Activated CD8-positive, alpha-beta T cell treated with anti-CD3 and anti-CD28 coated beads for 36 hours (primary cell): ENCODE results near the gene ATP5MC2. TPM values are rescaled to one million over a fixed set of nuclear protein-coding genes. Genes with fewer than 3 reads are reported as not detected.
A peak's percentile ranks its signal among the peaks of the same experiment; 100 is the strongest.

Experiments
- ATAC-seq: fragments of 200-7000 bp; cut with Tn5 transposase; one replicate; pipeline ENCODE4 v1.10.0; 2021; ENCODE audit warnings: mild to moderate bottlenecking, moderate library complexity
- CTCF ChIA-PET: fragments of 350-600 bp; sonication (Branson Sonifier 250); formaldehyde crosslinking; loops from one replicate; lab custom pipeline; 2021; ENCODE audit warnings: antibody characterized with exemption; lab: Charles Lee
- POLR2A ChIA-PET: fragments of 350-600 bp; sonication (Branson Sonifier 250); formaldehyde crosslinking; loops from one replicate; lab custom pipeline; 2021; ENCODE audit warnings: antibody characterized with exemption; lab: Charles Lee
- DNase-seq: peaks from one replicate; pipeline ENCODE4 v3.0.0-alpha.2; 2020
- H3K27ac Mint-ChIP-seq: one replicate; pipeline ENCODE4 v1.8.0; 2021; ENCODE audit warnings: mild to moderate bottlenecking, mixed read lengths
- H3K27me3 Mint-ChIP-seq: one replicate; pipeline ENCODE4 v1.8.0; 2021; ENCODE audit warnings: mixed read lengths
- H3K36me3 Mint-ChIP-seq: one replicate; pipeline ENCODE4 v1.8.0; 2021; ENCODE audit warnings: low read depth, mixed read lengths
- H3K4me1 Mint-ChIP-seq: one replicate; pipeline ENCODE4 v1.8.0; 2021; ENCODE audit warnings: low read depth, mixed read lengths
- H3K4me3 Mint-ChIP-seq: one replicate; pipeline ENCODE4 v1.8.0; 2021; ENCODE audit warnings: mild to moderate bottlenecking, moderate library complexity, mixed read lengths
- H3K9me3 Mint-ChIP-seq: one replicate; pipeline ENCODE4 v1.8.0; 2021; ENCODE audit warnings: mixed read lengths
- intact Hi-C: fragments of 100-400 bp; cut with micrococcal nuclease; formaldehyde crosslinking; loops from one replicate; pipeline ENCODE4 v1.10.0; 2022
- total RNA-seq, 2 experiments: library from RNA; stranded (reverse); gene quantifications; one replicate each; pipeline ENCODE4 v1.2.3, GENCODE V29; 2021
- TF ChIP-seq, protein P1 (sequence below): fragments of 200-600 bp; IDR thresholded peaks from one replicate; pipeline ENCODE4 v1.8.0; 2022; ENCODE audit warnings: antibody characterized with exemption, mild to moderate bottlenecking

Gene ATP5MC2
- total RNA-seq, 2 experiments from 2014 or later: 365 to 378 TPM

DNA sequence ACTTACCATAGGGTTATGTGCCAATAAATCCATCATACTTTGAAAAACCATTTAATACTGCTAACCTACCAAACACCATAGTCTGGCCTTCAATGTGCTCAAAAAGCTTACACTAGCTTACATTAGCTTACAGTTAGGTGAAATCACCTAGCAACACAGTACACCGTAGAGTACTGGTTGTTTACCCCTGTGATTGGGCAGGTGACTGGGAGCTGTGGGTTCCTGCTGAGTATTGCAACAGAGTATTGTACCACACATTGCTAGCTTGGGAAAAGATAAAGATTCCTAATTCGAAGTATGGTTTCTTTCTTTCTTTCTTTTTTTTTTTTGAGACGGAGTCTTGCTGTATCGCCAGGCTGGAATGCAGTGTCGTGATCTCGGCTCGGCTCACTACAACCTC, 5.6 kb downstream of the ATP5MC2 start:
- DNase-seq: no peak
- H3K27me3 Mint-ChIP-seq: no peaks in the 10 kb centered on the region
- no peak for ATAC-seq
- POLR2A ChIA-PET: interaction anchor here (1.1 to 1.6 kb wide), 2 partner anchors 9 to 127 kb away, joined by 3 read pairs; no protein-coding TSS in a partner anchor
- peaks cover 64% of the 10 kb centered on the region for H3K36me3 Mint-ChIP-seq
- peaks cover 34% of the 10 kb centered on the region for H3K4me1 Mint-ChIP-seq
- H3K9me3 Mint-ChIP-seq: no peaks in the 10 kb centered on the region
- no peak overlapping the region for H3K4me3 Mint-ChIP-seq
- CTCF ChIA-PET: interaction anchor here (1.1 to 4.6 kb wide), 3 partner anchors 76 to 128 kb away, joined by 3 to 23 read pairs (median 4); no protein-coding TSS in a partner anchor
- peak overlapping the region; percentile 42 for H3K27ac Mint-ChIP-seq
- TF ChIP-seq, protein P1, sequence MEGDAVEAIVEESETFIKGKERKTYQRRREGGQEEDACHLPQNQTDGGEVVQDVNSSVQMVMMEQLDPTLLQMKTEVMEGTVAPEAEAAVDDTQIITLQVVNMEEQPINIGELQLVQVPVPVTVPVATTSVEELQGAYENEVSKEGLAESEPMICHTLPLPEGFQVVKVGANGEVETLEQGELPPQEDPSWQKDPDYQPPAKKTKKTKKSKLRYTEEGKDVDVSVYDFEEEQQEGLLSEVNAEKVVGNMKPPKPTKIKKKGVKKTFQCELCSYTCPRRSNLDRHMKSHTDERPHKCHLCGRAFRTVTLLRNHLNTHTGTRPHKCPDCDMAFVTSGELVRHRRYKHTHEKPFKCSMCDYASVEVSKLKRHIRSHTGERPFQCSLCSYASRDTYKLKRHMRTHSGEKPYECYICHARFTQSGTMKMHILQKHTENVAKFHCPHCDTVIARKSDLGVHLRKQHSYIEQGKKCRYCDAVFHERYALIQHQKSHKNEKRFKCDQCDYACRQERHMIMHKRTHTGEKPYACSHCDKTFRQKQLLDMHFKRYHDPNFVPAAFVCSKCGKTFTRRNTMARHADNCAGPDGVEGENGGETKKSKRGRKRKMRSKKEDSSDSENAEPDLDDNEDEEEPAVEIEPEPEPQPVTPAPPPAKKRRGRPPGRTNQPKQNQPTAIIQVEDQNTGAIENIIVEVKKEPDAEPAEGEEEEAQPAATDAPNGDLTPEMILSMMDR: no peak
- intact Hi-C loops: no loop called here

DNA sequence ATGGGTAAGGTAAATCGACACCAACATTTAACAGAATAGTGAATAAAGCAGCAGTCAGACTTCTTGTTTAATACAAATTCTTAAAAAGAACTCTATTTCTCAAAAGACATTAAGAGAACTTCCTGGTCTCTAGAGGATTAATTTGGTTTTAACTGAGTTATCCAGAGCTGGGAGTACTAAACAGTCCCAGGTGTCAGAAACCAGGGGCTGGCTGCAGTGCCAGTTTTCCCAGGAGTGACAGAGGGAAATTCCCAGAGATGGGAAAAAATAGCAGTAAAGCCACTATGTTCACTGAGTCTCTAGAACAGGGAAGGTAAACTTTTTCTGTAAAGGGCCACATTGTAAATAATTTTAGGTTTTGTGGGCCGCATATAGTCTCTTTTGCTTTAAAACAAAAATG, 8.8 kb downstream of the ATP5MC2 start:
- peaks cover 64% of the 10 kb centered on the region for H3K36me3 Mint-ChIP-seq
- H3K4me3 Mint-ChIP-seq: no peak overlapping the region
- ChIA-PET POLR2A (interaction anchor here (0.7 to 1.3 kb wide), 2 partner anchors 10 to 25 kb away, joined by 3 read pairs; no protein-coding TSS in a partner anchor), CTCF (interaction anchor here (1.0 to 3.0 kb wide), 3 partner anchors 8 to 124 kb away, joined by 3 to 7 read pairs (median 5); partner anchors contain the start of gene ATP5MC2)
- H3K27ac Mint-ChIP-seq: peak overlapping the region; percentile 73
- H3K27me3 Mint-ChIP-seq: no peaks in the 10 kb centered on the region
- DNase-seq (no peak), ATAC-seq (no peak)
- TF ChIP-seq, protein P1: no peak
- peaks cover 12% of the 10 kb centered on the region for H3K4me1 Mint-ChIP-seq
- no peaks in the 10 kb centered on the region for H3K9me3 Mint-ChIP-seq
- intact Hi-C loops: no loop called here

DNA sequence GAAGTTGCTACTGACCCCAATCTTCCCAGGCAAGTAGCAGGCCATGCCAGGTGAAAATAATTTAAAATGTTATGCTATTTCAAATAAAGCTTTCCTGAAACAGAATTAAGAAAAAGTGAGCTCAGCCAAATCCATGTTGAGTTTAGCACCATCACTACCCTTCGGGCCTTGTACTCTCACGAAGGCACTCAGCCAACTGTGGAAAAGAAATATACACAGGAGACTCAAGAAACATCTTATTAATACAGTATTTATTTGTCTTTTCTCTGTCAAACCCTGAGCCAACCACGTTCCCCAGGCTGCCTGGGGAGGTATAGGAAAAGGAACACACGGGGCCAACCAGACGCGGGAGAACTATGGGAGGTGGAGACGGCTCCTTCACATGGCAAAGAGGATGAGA, 10.9 kb downstream of the ATP5MC2 start:
- ChIA-PET CTCF (interaction anchor here (0.7 to 3.0 kb wide), 3 partner anchors 11 to 154 kb away, joined by 3 to 7 read pairs (median 3); partner anchors contain the start of gene ATP5MC2), POLR2A (interaction anchor here (0.6 to 1.7 kb wide), 6 partner anchors 9 to 396 kb away, joined by 3 to 5 read pairs (median 3); partner anchors contain the start of gene ATP5MC2)
- DNase-seq (no peak), ATAC-seq (no peak)
- Mint-ChIP-seq H3K4me3 (no peak overlapping the region), H3K36me3 (peaks cover 52% of the 10 kb centered on the region), H3K27me3 (no peaks in the 10 kb centered on the region), H3K27ac (no peak overlapping the region), H3K4me1 (peaks cover 4% of the 10 kb centered on the region), H3K9me3 (no peaks in the 10 kb centered on the region)
- TF ChIP-seq, protein P1: no peak
- intact Hi-C loops: no loop called here

DNA sequence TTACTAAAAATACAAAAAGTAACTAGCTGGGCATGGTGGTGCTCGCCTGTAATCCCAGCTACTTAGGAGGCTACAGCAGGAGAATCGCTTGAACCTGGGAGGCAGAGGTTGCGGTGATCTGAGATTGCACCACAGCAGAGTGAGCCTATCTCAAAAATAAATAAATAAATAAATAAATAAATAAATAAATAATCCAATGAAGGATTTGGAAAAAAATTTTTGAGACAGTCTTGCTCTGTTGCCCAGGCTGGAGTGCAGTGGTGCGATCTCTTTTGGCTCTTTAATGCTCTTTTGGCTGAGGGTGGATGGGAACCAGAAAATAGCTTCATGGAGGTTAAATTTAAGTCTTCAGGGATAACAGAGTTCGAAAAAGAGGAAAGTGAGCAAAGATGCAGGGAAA, 11.7 kb downstream of the ATP5MC2 start:
- Mint-ChIP-seq H3K4me1 (no peaks in the 10 kb centered on the region), H3K36me3 (peaks cover 45% of the 10 kb centered on the region), H3K27me3 (no peaks in the 10 kb centered on the region), H3K9me3 (no peaks in the 10 kb centered on the region), H3K27ac (peak overlapping the region; percentile 67), H3K4me3 (no peak overlapping the region)
- no peak for ATAC-seq
- ChIA-PET POLR2A (interaction anchor here (0.6 to 1.7 kb wide), 4 partner anchors 11 to 397 kb away, joined by 3 to 4 read pairs (median 3); partner anchors contain the start of gene ATP5MC2), CTCF (interaction anchor here (1.0 kb wide), 1 partner anchor 119 kb away, joined by 3 read pairs; no protein-coding TSS in a partner anchor)
- TF ChIP-seq, protein P1: no peak
- DNase-seq: no peak
- intact Hi-C loops: no loop called here

DNA sequence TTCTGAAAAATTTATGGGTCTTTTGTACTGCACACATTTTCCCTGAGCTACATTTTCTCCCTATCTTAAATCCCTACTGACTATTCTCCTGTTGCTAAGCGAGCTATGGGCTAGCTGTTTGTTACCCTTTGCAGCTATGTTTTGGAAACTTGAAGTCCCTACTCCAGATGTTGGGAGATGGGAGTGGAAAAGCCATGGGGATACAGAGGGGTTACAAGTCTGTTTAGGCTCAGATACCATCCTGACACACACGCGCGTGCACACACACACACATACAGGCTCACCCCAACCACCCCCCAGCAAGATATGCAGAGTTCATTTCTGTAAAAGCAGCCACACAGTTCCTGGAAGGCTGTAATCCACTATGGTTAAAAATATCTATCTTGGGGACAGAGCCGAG, 15.8 kb downstream of the ATP5MC2 start:
- Mint-ChIP-seq H3K27me3 (no peaks in the 10 kb centered on the region), H3K9me3 (no peaks in the 10 kb centered on the region), H3K27ac (no peak overlapping the region), H3K4me3 (no peak overlapping the region), H3K36me3 (peaks cover 23% of the 10 kb centered on the region), H3K4me1 (no peaks in the 10 kb centered on the region)
- CTCF ChIA-PET: interaction anchor here (0.6 to 1.8 kb wide), 3 partner anchors 16 to 131 kb away, joined by 3 to 4 read pairs (median 3); partner anchors contain the start of gene ATP5MC2
- no peak for ATAC-seq
- TF ChIP-seq, protein P1: no peak
- DNase-seq: no peak
- POLR2A ChIA-PET: interaction anchor here (1.0 to 1.4 kb wide), 2 partner anchors 33 to 103 kb away, joined by 4 read pairs; partner anchors contain the start of gene ATF7
- intact Hi-C loops: no loop called here
